Measurements from ENCODE around the gene DCTPP1. TPM values are rescaled to one million over a fixed set of nuclear protein-coding genes. Genes with fewer than 3 reads are reported as not detected.
A peak's percentile ranks its signal among the peaks of the same experiment; 100 is the strongest.

DCTPP1 gene
- polyA plus RNA-seq, 1 experiment: 34.7 TPM

DNA sequence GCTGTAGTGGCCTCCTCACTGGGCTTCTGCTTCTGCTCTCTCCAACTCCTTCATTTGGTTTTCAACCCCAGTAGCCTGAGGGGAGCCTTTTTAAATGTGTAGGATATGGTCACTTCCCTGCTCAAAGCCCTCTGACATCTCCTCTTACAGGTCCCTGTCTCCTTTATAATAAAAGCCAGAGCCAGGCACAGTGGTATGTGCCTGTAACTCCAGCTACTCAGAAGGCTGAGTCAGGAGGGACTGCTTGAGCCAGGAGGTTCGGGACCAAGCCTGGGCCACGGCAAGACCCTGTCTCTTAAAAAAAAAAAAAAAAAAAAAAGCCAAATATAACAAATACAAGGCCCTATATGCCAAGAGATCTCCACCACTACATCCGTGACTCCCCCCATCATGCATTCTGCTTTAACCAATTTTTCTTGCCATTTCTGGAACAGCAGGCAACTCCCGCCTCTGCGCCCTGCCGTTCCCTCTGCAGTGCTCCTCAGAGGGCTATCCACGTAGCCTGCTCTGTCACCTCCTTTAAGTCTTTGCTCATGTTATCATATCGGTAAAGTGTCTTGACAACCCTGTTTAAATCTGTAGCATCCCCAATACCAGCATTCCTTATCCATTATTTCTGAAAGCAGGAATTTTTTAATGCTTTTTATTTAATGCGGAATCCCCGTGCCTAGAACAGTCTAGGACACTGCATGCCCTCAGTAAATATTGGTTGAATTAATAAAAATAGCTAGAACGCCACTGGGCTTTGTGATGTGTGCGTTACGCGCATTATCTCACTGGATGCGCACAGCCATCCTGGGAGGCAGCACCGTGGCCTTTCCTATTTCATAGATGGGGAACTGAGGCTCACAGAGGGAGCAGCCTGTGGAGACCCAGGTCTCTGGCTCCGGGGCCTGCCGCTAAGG, 13.0 kb downstream of the DCTPP1 start:
- TF ChIP-seq, protein P1, sequence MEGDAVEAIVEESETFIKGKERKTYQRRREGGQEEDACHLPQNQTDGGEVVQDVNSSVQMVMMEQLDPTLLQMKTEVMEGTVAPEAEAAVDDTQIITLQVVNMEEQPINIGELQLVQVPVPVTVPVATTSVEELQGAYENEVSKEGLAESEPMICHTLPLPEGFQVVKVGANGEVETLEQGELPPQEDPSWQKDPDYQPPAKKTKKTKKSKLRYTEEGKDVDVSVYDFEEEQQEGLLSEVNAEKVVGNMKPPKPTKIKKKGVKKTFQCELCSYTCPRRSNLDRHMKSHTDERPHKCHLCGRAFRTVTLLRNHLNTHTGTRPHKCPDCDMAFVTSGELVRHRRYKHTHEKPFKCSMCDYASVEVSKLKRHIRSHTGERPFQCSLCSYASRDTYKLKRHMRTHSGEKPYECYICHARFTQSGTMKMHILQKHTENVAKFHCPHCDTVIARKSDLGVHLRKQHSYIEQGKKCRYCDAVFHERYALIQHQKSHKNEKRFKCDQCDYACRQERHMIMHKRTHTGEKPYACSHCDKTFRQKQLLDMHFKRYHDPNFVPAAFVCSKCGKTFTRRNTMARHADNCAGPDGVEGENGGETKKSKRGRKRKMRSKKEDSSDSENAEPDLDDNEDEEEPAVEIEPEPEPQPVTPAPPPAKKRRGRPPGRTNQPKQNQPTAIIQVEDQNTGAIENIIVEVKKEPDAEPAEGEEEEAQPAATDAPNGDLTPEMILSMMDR (IDR thresholded peaks at IDR 0.05; ENCODE audit: low read depth, low read length): no peak
- H3K27me3 ChIP-seq (ENCODE audit: control insufficient read depth, insufficient read depth, low read length): no peaks in the 10 kb centered on the region
- H3K27ac ChIP-seq (ENCODE audit: low read depth, low read length): no peak overlapping the region
- peak overlapping the region; percentile 60 for H3K4me3 ChIP-seq (ENCODE audit: low read depth, low read length)
- no peak for DNase-seq (ENCODE audit: low read depth, low spot score)
- ChIA-PET CTCF (interaction anchor here (0.5 to 2.0 kb wide), 5 partner anchors 8 to 51 kb away, joined by 3 to 13 read pairs (median 4); partner anchors contain the start of genes DCTPP1 and ZNF771), POLR2A (interaction anchor here (0.6 to 2.0 kb wide), 10 partner anchors 8 to 577 kb away, joined by 3 to 13 read pairs (median 6); partner anchors contain the start of genes DCTPP1, SEPHS2, TBX6 and ZNF688)
- H3K9me3 ChIP-seq (ENCODE audit: control insufficient read depth, insufficient read depth, low read length): no peaks in the 10 kb centered on the region

DNA sequence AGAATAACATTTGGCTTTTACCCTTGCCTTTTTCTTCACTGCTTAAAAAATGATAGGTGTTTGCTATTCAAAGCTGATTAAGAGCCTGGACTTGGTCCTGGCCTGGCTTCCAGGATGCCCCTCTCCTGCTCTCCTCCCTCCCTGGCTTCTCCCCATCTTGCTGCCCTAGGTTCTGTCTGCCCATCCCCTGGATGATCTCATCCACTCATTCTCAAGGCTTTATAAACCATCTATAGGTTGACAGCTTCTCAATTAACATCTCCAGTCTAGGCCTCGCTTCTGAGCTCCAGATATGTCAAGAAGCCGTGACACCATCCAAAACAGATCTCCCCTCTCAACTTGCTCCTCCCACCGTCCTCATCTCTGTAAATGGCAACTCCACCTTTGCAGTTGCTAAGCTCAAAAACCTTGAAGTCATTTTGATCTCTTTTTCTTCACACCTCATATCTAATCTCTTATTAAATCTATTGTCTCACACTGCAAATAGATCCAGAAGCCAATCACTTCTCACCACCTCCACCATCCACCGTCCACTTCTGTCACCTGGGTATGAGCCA, 13.7 kb downstream of the DCTPP1 start:
- POLR2A ChIA-PET: interaction anchor here (0.7 kb wide), 1 partner anchor 43 kb away, joined by 7 read pairs; no protein-coding TSS in a partner anchor
- DNase-seq (ENCODE audit: low read depth, low spot score): no peak

GRCh38 chr16:30414159-30414558, 15.7 kb downstream of the DCTPP1 start:
- no peaks in the 10 kb centered on the region for H3K27me3 ChIP-seq (ENCODE audit: control insufficient read depth, insufficient read depth, low read length)
- TF ChIP-seq, protein P1 (IDR thresholded peaks at IDR 0.05; ENCODE audit: low read depth, low read length): no peak
- H3K9me3 ChIP-seq (ENCODE audit: control insufficient read depth, insufficient read depth, low read length): no peaks in the 10 kb centered on the region
- POLR2A ChIA-PET: no interaction called here
- CTCF ChIA-PET: no interaction called here
- no peak for DNase-seq (ENCODE audit: low read depth, low spot score)
- no peak overlapping the region for H3K4me3 ChIP-seq (ENCODE audit: low read depth, low read length)
- H3K27ac ChIP-seq (ENCODE audit: low read depth, low read length): no peak overlapping the region

More for the DNA sequence above, 13.7 kb downstream of the DCTPP1 start:
- CTCF ChIA-PET: interaction anchor here (1.0 kb wide), 1 partner anchor 14 kb away, joined by 4 read pairs; the partner anchor contains the start of gene DCTPP1
- Histone ChIP-seq H3K27me3 (ENCODE audit: control insufficient read depth, insufficient read depth, low read length) (no peaks in the 10 kb centered on the region), H3K4me3 (ENCODE audit: low read depth, low read length) (no peak overlapping the region), H3K27ac (ENCODE audit: low read depth, low read length) (no peak overlapping the region), H3K9me3 (ENCODE audit: control insufficient read depth, insufficient read depth, low read length) (no peaks in the 10 kb centered on the region)
- TF ChIP-seq, protein P1 (IDR thresholded peaks at IDR 0.05; ENCODE audit: low read depth, low read length): no peak

- POLR2A ChIA-PET: no interaction called here
Observed at GRCh38 chr16:30413112-30413806, 16.6 kb downstream of the DCTPP1 start.

More at GRCh38 chr16:30413112-30413806, 16.6 kb downstream of the DCTPP1 start:
- no peaks in the 10 kb centered on the region for H3K9me3 ChIP-seq (ENCODE audit: control insufficient read depth, insufficient read depth, low read length)
- DNase-seq (ENCODE audit: low read depth, low spot score): no peak
- no peak overlapping the region for H3K27ac ChIP-seq (ENCODE audit: low read depth, low read length)
- TF ChIP-seq, protein P1 (IDR thresholded peaks at IDR 0.05; ENCODE audit: low read depth, low read length): no peak
- H3K27me3 ChIP-seq (ENCODE audit: control insufficient read depth, insufficient read depth, low read length): no peaks in the 10 kb centered on the region
- CTCF ChIA-PET: interaction anchor here (0.6 kb wide), 1 partner anchor 36 kb away, joined by 3 read pairs; no protein-coding TSS in a partner anchor
- H3K4me3 ChIP-seq (ENCODE audit: low read depth, low read length): no peak overlapping the region

All from AG04450 (cell line).